Retinal pigment epithelial cell (primary cell): ENCODE measurements around the gene LECT2.

ENCODE experiments used
- DNase-seq: peaks from one replicate; pipeline ENCODE4 v3.0.0-alpha.2; 2010; ENCODE audit warnings: low read depth
- H3K4me3 ChIP-seq: 2 replicates; pipeline ENCODE4 v1.5.1; 2011; ENCODE audit warnings: mild to moderate bottlenecking, low read length, control low read depth, moderate library complexity
- TF ChIP-seq, protein P1 (sequence below): conservative IDR thresholded peaks from 2 replicates; pipeline ENCODE4 v1.5.1; 2011; ENCODE audit warnings: low read depth, low read length, control low read depth, inconsistent platforms

Gene LECT2

DNA sequence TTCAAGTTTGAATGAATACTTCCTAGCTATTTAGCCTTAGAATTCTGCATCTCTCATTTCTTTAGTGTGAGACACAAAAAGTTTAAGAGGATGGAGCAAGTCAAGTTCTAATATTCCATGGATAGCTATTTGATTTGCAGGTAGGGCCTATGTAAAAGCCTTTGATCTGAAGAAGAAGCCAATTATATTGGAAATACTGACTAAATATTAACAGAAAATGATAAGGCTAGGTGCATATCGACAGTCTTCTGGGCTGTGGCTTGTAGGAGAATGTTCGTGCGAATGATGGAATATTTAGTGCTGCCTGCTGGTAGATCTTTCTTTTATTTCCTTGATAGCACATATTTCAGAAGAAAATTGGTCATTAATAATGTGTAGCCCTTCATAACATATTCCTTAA, at the start of gene LECT2:
Gene LECT2, minus strand, starts transcription at position 85 of the 400 bp plus-strand sequence. CDS start 150 bp downstream, outside the sequence.
- no peak within 1 kb of the TSS for H3K4me3 ChIP-seq
- TF ChIP-seq, protein P1, sequence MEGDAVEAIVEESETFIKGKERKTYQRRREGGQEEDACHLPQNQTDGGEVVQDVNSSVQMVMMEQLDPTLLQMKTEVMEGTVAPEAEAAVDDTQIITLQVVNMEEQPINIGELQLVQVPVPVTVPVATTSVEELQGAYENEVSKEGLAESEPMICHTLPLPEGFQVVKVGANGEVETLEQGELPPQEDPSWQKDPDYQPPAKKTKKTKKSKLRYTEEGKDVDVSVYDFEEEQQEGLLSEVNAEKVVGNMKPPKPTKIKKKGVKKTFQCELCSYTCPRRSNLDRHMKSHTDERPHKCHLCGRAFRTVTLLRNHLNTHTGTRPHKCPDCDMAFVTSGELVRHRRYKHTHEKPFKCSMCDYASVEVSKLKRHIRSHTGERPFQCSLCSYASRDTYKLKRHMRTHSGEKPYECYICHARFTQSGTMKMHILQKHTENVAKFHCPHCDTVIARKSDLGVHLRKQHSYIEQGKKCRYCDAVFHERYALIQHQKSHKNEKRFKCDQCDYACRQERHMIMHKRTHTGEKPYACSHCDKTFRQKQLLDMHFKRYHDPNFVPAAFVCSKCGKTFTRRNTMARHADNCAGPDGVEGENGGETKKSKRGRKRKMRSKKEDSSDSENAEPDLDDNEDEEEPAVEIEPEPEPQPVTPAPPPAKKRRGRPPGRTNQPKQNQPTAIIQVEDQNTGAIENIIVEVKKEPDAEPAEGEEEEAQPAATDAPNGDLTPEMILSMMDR = no peak
- no peak for DNase-seq

DNA sequence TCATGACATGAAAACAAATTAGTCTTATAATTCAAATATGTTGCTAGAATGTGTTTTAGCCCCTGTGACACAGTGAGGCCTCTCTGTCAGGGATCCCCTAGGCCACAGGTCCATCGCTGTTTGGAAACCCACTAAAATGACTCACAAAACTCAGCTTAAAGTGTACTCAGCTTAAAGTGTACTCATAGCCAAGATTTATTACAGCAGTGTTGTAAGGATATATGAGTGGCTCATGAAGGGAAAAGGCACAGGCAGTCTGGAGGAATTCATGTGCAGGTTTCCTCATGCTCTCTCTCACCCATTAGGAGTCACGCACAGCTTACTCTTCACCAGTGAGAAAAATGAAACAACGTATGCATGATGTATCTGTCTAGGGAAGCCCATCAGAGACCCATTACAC, 49.7 kb upstream of the LECT2 start:
- DNase-seq = no peak
- TF ChIP-seq, protein P1 = no peak
- no peak overlapping the region for H3K4me3 ChIP-seq

DNA sequence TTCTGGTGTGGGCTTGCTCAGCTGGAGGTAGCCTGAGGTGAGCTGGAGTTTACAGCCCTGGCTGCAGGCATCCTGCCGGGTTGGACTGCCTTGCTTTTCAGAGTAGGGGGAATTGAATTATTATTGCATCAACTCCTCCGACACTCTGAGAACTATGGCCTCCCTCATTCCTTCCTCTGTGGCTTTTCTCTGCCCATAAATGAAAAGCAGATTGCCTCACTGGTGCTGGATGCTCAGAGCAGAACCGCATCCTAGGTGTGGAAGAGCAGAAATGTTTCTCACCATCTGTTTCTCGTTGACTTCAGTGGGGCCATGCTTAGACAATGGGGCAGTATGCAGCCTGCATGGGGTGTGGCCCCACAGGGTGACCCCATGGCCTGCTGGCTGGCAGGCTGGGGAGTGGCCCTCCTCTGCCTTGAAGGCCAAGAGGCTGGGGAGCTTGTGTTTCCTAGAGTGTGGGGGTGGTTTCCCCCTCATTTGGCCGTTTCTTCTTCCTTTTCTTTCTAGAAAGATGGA, 46.7 kb upstream of the LECT2 start:
- no peak for DNase-seq
- no peak overlapping the region for H3K4me3 ChIP-seq
- TF ChIP-seq, protein P1 = no peak

DNA sequence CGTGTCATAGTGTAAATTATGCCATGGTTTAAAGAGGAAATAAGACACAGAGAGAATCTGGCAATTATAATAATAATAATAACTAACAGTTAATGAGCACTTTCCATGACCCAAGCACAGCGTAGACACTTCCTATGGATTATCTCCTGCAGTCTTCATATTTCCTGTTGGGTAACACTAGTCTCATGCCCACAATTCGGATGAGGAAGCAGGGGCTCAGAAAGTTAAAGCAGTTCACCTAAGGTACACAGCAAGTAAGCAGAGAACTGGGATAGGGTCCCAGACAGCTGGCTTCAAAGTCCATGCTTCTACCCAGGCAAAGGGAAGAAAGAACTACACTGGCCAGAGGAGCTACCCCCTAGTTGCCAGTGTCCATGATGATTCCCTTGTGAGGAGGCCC, 46.1 kb upstream of the LECT2 start:
- DNase-seq = no peak
- TF ChIP-seq, protein P1 = no peak
- no peak overlapping the region for H3K4me3 ChIP-seq

DNA sequence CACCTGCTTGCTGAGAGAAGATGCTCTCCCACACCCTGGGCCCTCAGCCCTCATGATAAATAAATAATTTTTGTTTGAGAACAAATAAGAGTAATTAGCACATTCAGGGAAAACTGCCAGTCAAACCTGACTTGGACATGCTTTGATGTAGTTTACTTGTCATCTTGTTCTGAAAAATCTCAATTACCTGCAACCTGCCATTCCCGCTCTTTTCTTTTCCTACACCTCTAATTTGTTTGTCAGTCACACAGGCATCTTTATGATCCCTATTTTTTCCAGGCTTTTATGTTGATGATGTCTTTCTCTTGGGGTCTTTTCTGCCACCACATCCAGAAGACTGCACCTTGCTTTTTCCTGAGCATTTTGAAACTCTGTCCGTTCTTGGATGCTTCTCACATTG, 45.4 kb upstream of the LECT2 start:
- DNase-seq = no peak
- TF ChIP-seq, protein P1 = no peak
- H3K4me3 ChIP-seq = no peak overlapping the region

DNA sequence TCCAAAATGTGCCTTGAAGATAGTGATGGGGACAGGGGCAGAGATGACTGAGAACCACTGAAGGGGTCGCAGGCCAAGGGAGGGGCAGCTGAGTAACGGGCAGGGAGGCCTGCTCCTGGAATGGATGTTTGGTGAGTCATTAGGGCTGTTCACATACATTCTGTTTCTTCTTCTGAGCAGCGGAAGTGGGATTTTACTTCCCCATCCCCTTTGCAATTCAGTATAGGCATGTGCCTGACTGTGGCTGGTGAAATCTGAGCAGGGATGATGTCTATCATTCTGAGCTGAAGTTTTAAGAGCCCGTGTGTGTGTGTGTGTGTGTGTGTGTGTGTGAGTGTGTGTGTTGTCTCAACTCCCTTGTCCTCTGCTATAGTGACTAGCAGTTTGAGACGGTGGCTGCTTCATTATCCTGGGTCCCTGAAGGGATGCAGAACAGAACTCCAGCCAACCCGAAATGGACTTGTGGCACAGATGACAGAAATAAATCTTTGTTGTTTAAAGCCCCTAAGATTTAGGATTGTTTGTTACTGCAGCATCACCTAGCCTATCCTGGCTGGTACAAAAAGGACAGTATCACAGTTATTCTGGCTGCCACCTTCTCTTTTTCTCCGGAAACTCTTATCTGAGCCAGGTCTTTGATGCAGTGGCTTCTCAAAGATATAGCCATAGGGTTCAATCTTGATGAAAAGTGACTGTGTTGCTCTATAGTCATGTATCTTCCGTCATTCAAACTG, 44.8 kb upstream of the LECT2 start:
- TF ChIP-seq, protein P1 = no peak
- no peak overlapping the region for H3K4me3 ChIP-seq
- peak; percentile 64 for DNase-seq

DNA sequence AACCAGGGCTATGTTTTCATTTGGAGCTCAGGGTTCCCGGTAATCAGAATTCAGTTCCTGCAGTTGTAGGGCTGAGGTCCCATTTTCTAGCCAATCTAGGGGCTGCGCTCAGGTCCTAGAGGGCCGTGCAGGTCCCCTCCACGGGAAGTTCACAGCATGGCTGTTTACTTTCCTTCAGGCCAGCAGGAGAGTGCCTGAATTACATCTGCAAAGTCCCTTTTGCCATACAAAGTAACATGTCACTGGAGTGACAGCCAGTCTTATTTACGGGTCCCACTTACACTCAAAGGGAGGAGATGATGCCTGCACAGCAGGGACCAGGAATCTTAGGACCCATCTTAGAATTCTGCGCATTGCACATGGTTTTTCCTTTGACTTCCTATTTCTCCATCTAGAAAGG, 44.1 kb upstream of the LECT2 start:
- no peak overlapping the region for H3K4me3 ChIP-seq
- TF ChIP-seq, protein P1 = no peak
- no peak for DNase-seq
